ENCODE data around the gene TERT. TPM values are rescaled to one million over a fixed set of nuclear protein-coding genes. Genes with fewer than 3 reads are reported as not detected.

The TERT gene
- total and polyA plus RNA-seq, 10 of the 15 experiments (the other 5 are each of a cell fraction or from before 2014, with no cell fraction given) = 0.08 to 21.5 (median 5.0) TPM

GRCh38 chr5:1278216-1278615, 16.7 kb downstream of the TERT start:
- DNase-seq (ENCODE audit: low read depth, low spot score) (no peak), FAIRE-seq (no peak), ATAC-seq (no peak)
- no TSS peak for BruUV-seq (replicated peaks)
- H3K27ac ChIP-seq (ENCODE audit: control insufficient read depth, insufficient read depth) = no peak overlapping the region
- H3K36me3 ChIP-seq (ENCODE audit: control insufficient read depth in 2 of 2, insufficient read depth in 2 of 2, low read length in 1 of 2) = peaks cover 0 to 14% of the 10 kb centered on the region in 2 experiments; a peak in 2 of 4 replicates
- TF ChIP-seq MTA3 (IDR thresholded peaks at IDR 0.05; ENCODE audit: borderline replicate concordance, low read length) (no peak), ZBED1 (IDR thresholded peaks at IDR 0.05; ENCODE audit: borderline replicate concordance) (no peak), NFIC (IDR thresholded peaks at IDR 0.05; ENCODE audit: low read depth, low read length) (no peak), BCLAF1 (IDR thresholded peaks at IDR 0.05) (no peak), TAF1 (IDR thresholded peaks at IDR 0.05; ENCODE audit: borderline replicate concordance, low read depth, low read length) (no peak), MEF2B (IDR thresholded peaks at IDR 0.05; ENCODE audit: partially characterized antibody, poor library complexity, severe bottlenecking) (no peak), JUND (IDR thresholded peaks at IDR 0.05; ENCODE audit: low read depth, low read length) (no peak), SUZ12 (IDR thresholded peaks at IDR 0.05; ENCODE audit: unreplicated experiment) (no peak), MAX (IDR thresholded peaks at IDR 0.05; ENCODE audit: low read depth, low read length) (no peak)
- POLR2A ChIA-PET = no interaction called here
- no peaks in the 10 kb centered on the region for H3K79me2 ChIP-seq (ENCODE audit: control insufficient read depth, insufficient read depth, low read length)
- no peaks in the 10 kb centered on the region; the same call in 2 of the 3 replicates for H3K9me3 ChIP-seq (replicated peaks; ENCODE audit: control insufficient read depth, insufficient read depth, low read length)
- no peaks in the 10 kb centered on the region for H3K4me1 ChIP-seq (ENCODE audit: control insufficient read depth, insufficient read depth, low read length)
- H3K27me3 ChIP-seq (replicated peaks in 1 of 2; ENCODE audit: control insufficient read depth in 2 of 2, insufficient read depth in 2 of 2, low read length in 1 of 2) = no peaks in the 10 kb centered on the region
- H3K4me2 ChIP-seq (ENCODE audit: control insufficient read depth, insufficient read depth) = no peak overlapping the region
- in situ Hi-C loops (cut with MboI) = no loop called here
- RAD21 ChIA-PET (ENCODE audit: unreplicated experiment) = no interaction called here
- 68% methylated on average over 13 of the region's 13 CpGs for WGBS (ENCODE audit: insufficient coverage, insufficient replicate concordance, low lambda C conversion rate, missing lambda C conversion rate)
- SMC1A ChIA-PET (ENCODE audit: uncharacterized antibody, unreplicated experiment) = no interaction called here
- intact Hi-C loops (cut with micrococcal nuclease; ENCODE audit: unreplicated experiment) = no loop called here
- CTCF ChIA-PET = no interaction called here
- H3K9ac ChIP-seq (ENCODE audit: control insufficient read depth, insufficient read depth, low read length) = no peak overlapping the region
- no peak overlapping the region for H2AFZ ChIP-seq (ENCODE audit: control insufficient read depth, low read depth, low read length)
- H4K20me1 ChIP-seq (ENCODE audit: control insufficient read depth, insufficient read depth) = no peaks in the 10 kb centered on the region
- H3K4me3 ChIP-seq = no peak overlapping the region
